ENCODE data around the gene ARMC3. TPM values are rescaled to one million over a fixed set of nuclear protein-coding genes. Genes with fewer than 3 reads are reported as not detected.

The ARMC3 gene, protein sequence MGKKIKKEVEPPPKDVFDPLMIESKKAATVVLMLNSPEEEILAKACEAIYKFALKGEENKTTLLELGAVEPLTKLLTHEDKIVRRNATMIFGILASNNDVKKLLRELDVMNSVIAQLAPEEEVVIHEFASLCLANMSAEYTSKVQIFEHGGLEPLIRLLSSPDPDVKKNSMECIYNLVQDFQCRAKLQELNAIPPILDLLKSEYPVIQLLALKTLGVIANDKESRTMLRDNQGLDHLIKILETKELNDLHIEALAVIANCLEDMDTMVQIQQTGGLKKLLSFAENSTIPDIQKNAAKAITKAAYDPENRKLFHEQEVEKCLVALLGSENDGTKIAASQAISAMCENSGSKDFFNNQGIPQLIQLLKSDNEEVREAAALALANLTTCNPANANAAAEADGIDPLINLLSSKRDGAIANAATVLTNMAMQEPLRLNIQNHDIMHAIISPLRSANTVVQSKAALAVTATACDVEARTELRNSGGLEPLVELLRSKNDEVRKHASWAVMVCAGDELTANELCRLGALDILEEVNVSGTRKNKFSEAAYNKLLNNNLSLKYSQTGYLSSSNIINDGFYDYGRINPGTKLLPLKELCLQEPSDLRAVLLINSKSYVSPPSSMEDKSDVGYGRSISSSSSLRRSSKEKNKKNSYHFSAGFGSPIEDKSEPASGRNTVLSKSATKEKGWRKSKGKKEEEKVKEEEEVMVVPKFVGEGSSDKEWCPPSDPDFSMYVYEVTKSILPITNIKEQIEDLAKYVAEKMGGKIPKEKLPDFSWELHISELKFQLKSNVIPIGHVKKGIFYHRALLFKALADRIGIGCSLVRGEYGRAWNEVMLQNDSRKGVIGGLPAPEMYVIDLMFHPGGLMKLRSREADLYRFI
- total RNA-seq (2013): 0.19 TPM
- polyA plus RNA-seq (not detected), polyA minus RNA-seq (not detected in 2 replicates), total RNA-seq (0 to 3.0 (median 0.10) reads per million in 11 experiments)

DNA sequence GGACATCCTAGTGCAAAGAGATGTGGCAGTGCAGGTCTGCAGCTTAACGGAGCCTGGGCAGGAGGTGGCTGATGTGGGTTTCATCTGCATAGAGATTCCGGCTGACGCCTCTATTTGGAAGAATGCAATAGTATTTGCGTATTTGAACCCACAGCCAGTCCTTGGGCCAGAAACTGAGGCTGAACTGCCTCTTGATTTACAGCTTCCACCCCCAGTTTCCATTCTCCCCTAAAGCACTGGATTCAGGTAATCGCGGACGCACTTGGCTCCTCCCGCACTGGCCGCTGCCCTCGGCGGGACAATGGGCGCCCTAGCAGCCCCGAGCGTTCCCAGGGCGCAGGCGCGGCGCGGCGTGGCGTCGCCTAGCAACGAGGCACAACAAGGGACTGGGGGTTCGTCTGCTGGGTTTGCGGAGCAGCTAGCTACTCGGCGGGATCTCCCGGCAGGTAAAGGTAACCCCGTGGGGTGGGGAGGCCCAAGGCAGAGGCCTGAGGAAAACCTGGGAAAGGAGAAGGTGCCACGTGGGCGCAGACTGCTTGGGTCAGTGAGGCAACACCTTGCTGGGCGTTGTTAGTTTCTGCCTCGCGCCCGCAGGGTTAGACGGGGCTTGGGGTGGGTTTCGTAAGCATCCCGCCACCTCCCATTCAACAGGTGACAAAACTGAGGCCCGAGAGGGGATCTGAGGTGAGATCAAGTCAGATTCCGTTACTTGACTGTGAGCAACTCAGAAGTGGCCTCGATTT, at the start of gene ARMC3:
Gene ARMC3 (plus strand): TSS at position 393 of the 743 bp plus-strand sequence. CDS start 3,944 bp downstream, outside the sequence.
- peak within 1 kb of the TSS; percentile 76 for H3K4me2 ChIP-seq (replicated peaks; ENCODE audit: extremely low read depth, low read length, poor library complexity, severe bottlenecking)

More for the DNA sequence above, at the start of gene ARMC3:
- Mint-ChIP-seq H3K36me3 (no peaks in the 10 kb centered on the region), H3K27ac (peak within 1 kb of the TSS in 2 of 7 donors; percentile 31 to 47), H3K4me3 (no peak within 1 kb of the TSS), H3K9me3 (peaks cover 0 to 3% (median 0%) of the 10 kb centered on the region in 7 donors), H3K27me3 (ENCODE audit: low read depth in 3 of 3) (peaks cover 2 to 9% (median 2%) of the 10 kb centered on the region in 3 donors), H3K4me1 (peaks cover 6% of the 10 kb centered on the region)
- intact Hi-C loops (cut with micrococcal nuclease): no loop called here
- Histone ChIP-seq H3K79me2 (ENCODE audit: insufficient read depth, low read length) (no peaks in the 10 kb centered on the region), H3K4me1 (ENCODE audit: control insufficient read depth in 1 of 2, insufficient read depth in 2 of 2, low read length in 2 of 2) (peaks cover 7 to 9% of the 10 kb centered on the region in 2 donors), H3K27ac (ENCODE audit: low read depth in 1 of 2, low read length in 2 of 2) (no peak within 1 kb of the TSS), H3K9ac (ENCODE audit: insufficient read depth, low read length, poor library complexity, severe bottlenecking) (peak within 1 kb of the TSS; percentile 24), H4K20me1 (ENCODE audit: insufficient read depth, low read length) (no peaks in the 10 kb centered on the region), H3K36me3 (replicated peaks in 1 of 2; ENCODE audit: control insufficient read depth in 1 of 2, insufficient read depth in 2 of 2, low read length in 2 of 2) (no peaks in the 10 kb centered on the region), H3K27me3 (ENCODE audit: control insufficient read depth in 2 of 2, insufficient read depth in 2 of 2, low read length in 2 of 2) (peaks cover 4% of the 10 kb centered on the region in 2 donors), H3K9me3 (replicated peaks in 1 of 2; ENCODE audit: control insufficient read depth in 1 of 2, insufficient read depth in 1 of 2, low read length in 2 of 2) (no peaks in the 10 kb centered on the region), H3K4me3 (replicated peaks in 1 of 3; ENCODE audit: low read depth in 2 of 3, low read length in 3 of 3) (peak within 1 kb of the TSS; percentile 0 to 67 (median 21)), H2AFZ (ENCODE audit: insufficient read depth, low read depth, low read length, poor library complexity, severe bottlenecking) (peak within 1 kb of the TSS; percentile 63)
- TF ChIP-seq, protein P1, sequence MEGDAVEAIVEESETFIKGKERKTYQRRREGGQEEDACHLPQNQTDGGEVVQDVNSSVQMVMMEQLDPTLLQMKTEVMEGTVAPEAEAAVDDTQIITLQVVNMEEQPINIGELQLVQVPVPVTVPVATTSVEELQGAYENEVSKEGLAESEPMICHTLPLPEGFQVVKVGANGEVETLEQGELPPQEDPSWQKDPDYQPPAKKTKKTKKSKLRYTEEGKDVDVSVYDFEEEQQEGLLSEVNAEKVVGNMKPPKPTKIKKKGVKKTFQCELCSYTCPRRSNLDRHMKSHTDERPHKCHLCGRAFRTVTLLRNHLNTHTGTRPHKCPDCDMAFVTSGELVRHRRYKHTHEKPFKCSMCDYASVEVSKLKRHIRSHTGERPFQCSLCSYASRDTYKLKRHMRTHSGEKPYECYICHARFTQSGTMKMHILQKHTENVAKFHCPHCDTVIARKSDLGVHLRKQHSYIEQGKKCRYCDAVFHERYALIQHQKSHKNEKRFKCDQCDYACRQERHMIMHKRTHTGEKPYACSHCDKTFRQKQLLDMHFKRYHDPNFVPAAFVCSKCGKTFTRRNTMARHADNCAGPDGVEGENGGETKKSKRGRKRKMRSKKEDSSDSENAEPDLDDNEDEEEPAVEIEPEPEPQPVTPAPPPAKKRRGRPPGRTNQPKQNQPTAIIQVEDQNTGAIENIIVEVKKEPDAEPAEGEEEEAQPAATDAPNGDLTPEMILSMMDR (IDR thresholded peaks at IDR 0.05): no peak
- WGBS (ENCODE audit: insufficient coverage): 1% methylated on average over 28 of the region's 41 CpGs
- DNase-seq: peak in 2 of 3 donors; percentile 0 to 24
